DND-41 (cell line): ENCODE results near the gene GCNT3.

ENCODE experiments used
- EZH2 ChIP-seq: IDR thresholded peaks from 3 replicates; pipeline ENCODE4 v1.6.1; 2012; ENCODE audit warnings: borderline replicate concordance, low read depth, mild to moderate bottlenecking, moderate library complexity, low read length, inconsistent platforms; ENCODE audit not compliant: severe bottlenecking
- TF ChIP-seq, protein P1 (sequence below): IDR thresholded peaks from 2 replicates; pipeline ENCODE4 v1.5.1; 2012; ENCODE audit warnings: borderline replicate concordance, low read length, moderate library complexity, mild to moderate bottlenecking; ENCODE audit not compliant: poor library complexity, severe bottlenecking; ENCODE audit errors: extremely low read depth

- TF ChIP-seq, protein P1, sequence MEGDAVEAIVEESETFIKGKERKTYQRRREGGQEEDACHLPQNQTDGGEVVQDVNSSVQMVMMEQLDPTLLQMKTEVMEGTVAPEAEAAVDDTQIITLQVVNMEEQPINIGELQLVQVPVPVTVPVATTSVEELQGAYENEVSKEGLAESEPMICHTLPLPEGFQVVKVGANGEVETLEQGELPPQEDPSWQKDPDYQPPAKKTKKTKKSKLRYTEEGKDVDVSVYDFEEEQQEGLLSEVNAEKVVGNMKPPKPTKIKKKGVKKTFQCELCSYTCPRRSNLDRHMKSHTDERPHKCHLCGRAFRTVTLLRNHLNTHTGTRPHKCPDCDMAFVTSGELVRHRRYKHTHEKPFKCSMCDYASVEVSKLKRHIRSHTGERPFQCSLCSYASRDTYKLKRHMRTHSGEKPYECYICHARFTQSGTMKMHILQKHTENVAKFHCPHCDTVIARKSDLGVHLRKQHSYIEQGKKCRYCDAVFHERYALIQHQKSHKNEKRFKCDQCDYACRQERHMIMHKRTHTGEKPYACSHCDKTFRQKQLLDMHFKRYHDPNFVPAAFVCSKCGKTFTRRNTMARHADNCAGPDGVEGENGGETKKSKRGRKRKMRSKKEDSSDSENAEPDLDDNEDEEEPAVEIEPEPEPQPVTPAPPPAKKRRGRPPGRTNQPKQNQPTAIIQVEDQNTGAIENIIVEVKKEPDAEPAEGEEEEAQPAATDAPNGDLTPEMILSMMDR = no peak
- no peak for TF ChIP-seq EZH2
Measured at GRCh38 chr15:59605994-59606393, 5.6 kb upstream of the GCNT3 start.
